Activated T-helper 17 cell treated with anti-CD3 and anti-CD28 coated beads, Interleukin-2, amount 50 U/mL, for 72 hours (primary cell): ENCODE results near the gene ALPG. TPM values are rescaled to one million over a fixed set of nuclear protein-coding genes. Genes with fewer than 3 reads are reported as not detected.
"Not testable (repeated sequence)": the region's sequence is repeated elsewhere in the genome, so short reads cannot be mapped to it uniquely, and the experiment has no call there.

Source experiments
- ATAC-seq: fragments of 150-1000 bp; cut with Tn5 transposase; replicated peaks from 2 replicates; pipeline ENCODE4 v1.10.0; 2021; ENCODE audit warnings: mild to moderate bottlenecking, moderate library complexity
- H3K27ac Mint-ChIP-seq: one replicate; pipeline ENCODE4 v1.8.0; 2022; ENCODE audit warnings: mixed read lengths
- H3K27me3 Mint-ChIP-seq: one replicate; pipeline ENCODE4 v1.8.0; 2022; ENCODE audit warnings: mixed read lengths
- H3K36me3 Mint-ChIP-seq: one replicate; pipeline ENCODE4 v1.8.0; 2022; ENCODE audit warnings: low read depth, mild to moderate bottlenecking, mixed read lengths
- H3K4me1 Mint-ChIP-seq: one replicate; pipeline ENCODE4 v1.8.0; 2022; ENCODE audit warnings: mixed read lengths
- H3K4me3 Mint-ChIP-seq: one replicate; pipeline ENCODE4 v1.8.0; 2022; ENCODE audit warnings: mild to moderate bottlenecking, mixed read lengths
- H3K9me3 Mint-ChIP-seq: one replicate; pipeline ENCODE4 v1.8.0; 2022; ENCODE audit warnings: mixed read lengths
- total RNA-seq, 2 donors: library from RNA; stranded (reverse); gene quantifications; one replicate each; pipeline ENCODE4 v1.2.3, GENCODE V29; 2022

ALPG gene
- total RNA-seq, 2 donors from 2014 or later, result not detected

GRCh38 chr2:232384466-232384865, 22.2 kb upstream of the ALPG start:
- H3K27me3 Mint-ChIP-seq, result peaks cover 40% of the 10 kb centered on the region
- no peak overlapping the region for H3K4me3 Mint-ChIP-seq
- H3K27ac Mint-ChIP-seq, result no peak overlapping the region
- H3K4me1 Mint-ChIP-seq, result no peaks in the 10 kb centered on the region
- no peaks in the 10 kb centered on the region for H3K9me3 Mint-ChIP-seq
- ATAC-seq, result no peak
- H3K36me3 Mint-ChIP-seq, result no peaks in the 10 kb centered on the region

GRCh38 chr2:232385058-232385457, 21.6 kb upstream of the ALPG start:
- not testable (repeated sequence) for H3K4me3 Mint-ChIP-seq, H3K27ac Mint-ChIP-seq, H3K4me1 Mint-ChIP-seq, H3K9me3 Mint-ChIP-seq, ATAC-seq, H3K36me3 Mint-ChIP-seq
- peaks cover 46% of the 10 kb centered on the region for H3K27me3 Mint-ChIP-seq

GRCh38 chr2:232385660-232386489, 20.8 kb upstream of the ALPG start:
- H3K36me3 Mint-ChIP-seq, result no peaks in the 10 kb centered on the region
- H3K9me3 Mint-ChIP-seq, result no peaks in the 10 kb centered on the region
- peaks cover 49% of the 10 kb centered on the region for H3K27me3 Mint-ChIP-seq
- no peak overlapping the region for H3K4me3 Mint-ChIP-seq
- no peaks in the 10 kb centered on the region for H3K4me1 Mint-ChIP-seq
- no peak overlapping the region for H3K27ac Mint-ChIP-seq
- no peak for ATAC-seq

- Mint-ChIP-seq H3K27me3 (peaks cover 51% of the 10 kb centered on the region), H3K4me1 (no peaks in the 10 kb centered on the region)
Observed at GRCh38 chr2:232386490-232386739, 20.2 kb upstream of the ALPG start.

GRCh38 chr2:232386740-232387450, 19.7 kb upstream of the ALPG start:
- Mint-ChIP-seq H3K27ac (no peak overlapping the region), H3K27me3 (peaks cover 49% of the 10 kb centered on the region), H3K9me3 (no peaks in the 10 kb centered on the region)

More at GRCh38 chr2:232386490-232386739, 20.2 kb upstream of the ALPG start:
- ATAC-seq, result no peak
- no peak overlapping the region for H3K4me3 Mint-ChIP-seq
- H3K9me3 Mint-ChIP-seq, result no peaks in the 10 kb centered on the region
- H3K36me3 Mint-ChIP-seq, result no peaks in the 10 kb centered on the region
- H3K27ac Mint-ChIP-seq, result no peak overlapping the region

GRCh38 chr2:232387451-232388171, 19.0 kb upstream of the ALPG start:
- no peak overlapping the region for H3K27ac Mint-ChIP-seq
- no peaks in the 10 kb centered on the region for H3K9me3 Mint-ChIP-seq
- ATAC-seq, result no peak
- H3K4me3 Mint-ChIP-seq, result no peak overlapping the region
- H3K4me1 Mint-ChIP-seq, result no peaks in the 10 kb centered on the region
- H3K36me3 Mint-ChIP-seq, result no peaks in the 10 kb centered on the region
- peaks cover 47% of the 10 kb centered on the region for H3K27me3 Mint-ChIP-seq

More at GRCh38 chr2:232386740-232387450, 19.7 kb upstream of the ALPG start:
- ATAC-seq, result no peak
- H3K4me3 Mint-ChIP-seq, result no peak overlapping the region
- H3K4me1 Mint-ChIP-seq, result no peaks in the 10 kb centered on the region
- H3K36me3 Mint-ChIP-seq, result no peaks in the 10 kb centered on the region

GRCh38 chr2:232388324-232388891, 18.2 kb upstream of the ALPG start:
- no peak for ATAC-seq
- no peaks in the 10 kb centered on the region for H3K4me1 Mint-ChIP-seq
- no peak overlapping the region for H3K4me3 Mint-ChIP-seq
- no peaks in the 10 kb centered on the region for H3K36me3 Mint-ChIP-seq
- peaks cover 41% of the 10 kb centered on the region for H3K27me3 Mint-ChIP-seq
- H3K27ac Mint-ChIP-seq, result no peak overlapping the region
- H3K9me3 Mint-ChIP-seq, result no peaks in the 10 kb centered on the region

- Mint-ChIP-seq H3K27me3 (peaks cover 38% of the 10 kb centered on the region), H3K4me1 (no peaks in the 10 kb centered on the region), H3K27ac (no peak overlapping the region), H3K36me3 (no peaks in the 10 kb centered on the region), H3K4me3 (no peak overlapping the region), H3K9me3 (no peaks in the 10 kb centered on the region)
- no peak for ATAC-seq
Observed at GRCh38 chr2:232389327-232389726, 17.3 kb upstream of the ALPG start.

GRCh38 chr2:232390661-232391060, 16.0 kb upstream of the ALPG start:
- no peaks in the 10 kb centered on the region for H3K36me3 Mint-ChIP-seq
- H3K4me3 Mint-ChIP-seq, result no peak overlapping the region
- H3K9me3 Mint-ChIP-seq, result no peaks in the 10 kb centered on the region
- H3K4me1 Mint-ChIP-seq, result no peaks in the 10 kb centered on the region
- peaks cover 31% of the 10 kb centered on the region for H3K27me3 Mint-ChIP-seq
- no peak overlapping the region for H3K27ac Mint-ChIP-seq
- ATAC-seq, result no peak

GRCh38 chr2:232393556-232393955, 13.1 kb upstream of the ALPG start:
- H3K27me3 Mint-ChIP-seq, result peaks cover 28% of the 10 kb centered on the region
- no peaks in the 10 kb centered on the region for H3K4me1 Mint-ChIP-seq
- no peak for ATAC-seq
- H3K4me3 Mint-ChIP-seq, result no peak overlapping the region
- H3K36me3 Mint-ChIP-seq, result no peaks in the 10 kb centered on the region
- H3K27ac Mint-ChIP-seq, result no peak overlapping the region
- no peaks in the 10 kb centered on the region for H3K9me3 Mint-ChIP-seq

- not testable (repeated sequence) for H3K4me1 Mint-ChIP-seq, H3K27ac Mint-ChIP-seq, ATAC-seq, H3K36me3 Mint-ChIP-seq, H3K9me3 Mint-ChIP-seq, H3K4me3 Mint-ChIP-seq
- peaks cover 24% of the 10 kb centered on the region for H3K27me3 Mint-ChIP-seq
Observed at GRCh38 chr2:232394431-232394830, 12.2 kb upstream of the ALPG start.

- Mint-ChIP-seq H3K4me1 (no peaks in the 10 kb centered on the region), H3K36me3 (no peaks in the 10 kb centered on the region), H3K4me3 (no peak overlapping the region), H3K9me3 (no peaks in the 10 kb centered on the region), H3K27ac (no peak overlapping the region), H3K27me3 (peaks cover 21% of the 10 kb centered on the region)
- no peak for ATAC-seq
Observed at GRCh38 chr2:232395586-232395985, 11.1 kb upstream of the ALPG start.

- Mint-ChIP-seq H3K27me3 (peaks cover 16% of the 10 kb centered on the region), H3K27ac (no peak overlapping the region), H3K4me3 (no peak overlapping the region), H3K4me1 (no peaks in the 10 kb centered on the region), H3K9me3 (no peaks in the 10 kb centered on the region), H3K36me3 (no peaks in the 10 kb centered on the region)
- no peak for ATAC-seq
Observed at GRCh38 chr2:232396683-232397082, 10.0 kb upstream of the ALPG start.

- ATAC-seq, result no peak
Observed at GRCh38 chr2:232398293-232399034, 8.2 kb upstream of the ALPG start.

More at GRCh38 chr2:232398293-232399034, 8.2 kb upstream of the ALPG start:
- H3K27me3 Mint-ChIP-seq, result peaks cover 13% of the 10 kb centered on the region
- no peak overlapping the region for H3K27ac Mint-ChIP-seq
- H3K4me1 Mint-ChIP-seq, result no peaks in the 10 kb centered on the region
- no peak overlapping the region for H3K4me3 Mint-ChIP-seq
- no peaks in the 10 kb centered on the region for H3K9me3 Mint-ChIP-seq
- no peaks in the 10 kb centered on the region for H3K36me3 Mint-ChIP-seq
